Activated CD8-positive, alpha-beta T cell treated with anti-CD3 and anti-CD28 coated beads for 36 hours (primary cell): ENCODE results near the gene XBP1. TPM values are rescaled to one million over a fixed set of nuclear protein-coding genes. Genes with fewer than 3 reads are reported as not detected.
A peak's percentile ranks its signal among the peaks of the same experiment; 100 is the strongest.

Source experiments
- ATAC-seq: fragments of 200-7000 bp; cut with Tn5 transposase; one replicate; pipeline ENCODE4 v1.10.0; 2021; ENCODE audit warnings: mild to moderate bottlenecking, moderate library complexity
- CTCF ChIA-PET: fragments of 350-600 bp; sonication (Branson Sonifier 250); formaldehyde crosslinking; loops from one replicate; lab custom pipeline; 2021; ENCODE audit warnings: antibody characterized with exemption; lab: Charles Lee
- POLR2A ChIA-PET: fragments of 350-600 bp; sonication (Branson Sonifier 250); formaldehyde crosslinking; loops from one replicate; lab custom pipeline; 2021; ENCODE audit warnings: antibody characterized with exemption; lab: Charles Lee
- DNase-seq: peaks from one replicate; pipeline ENCODE4 v3.0.0-alpha.2; 2020
- H3K27ac Mint-ChIP-seq: one replicate; pipeline ENCODE4 v1.8.0; 2021; ENCODE audit warnings: mild to moderate bottlenecking, mixed read lengths
- H3K27me3 Mint-ChIP-seq: one replicate; pipeline ENCODE4 v1.8.0; 2021; ENCODE audit warnings: mixed read lengths
- H3K36me3 Mint-ChIP-seq: one replicate; pipeline ENCODE4 v1.8.0; 2021; ENCODE audit warnings: low read depth, mixed read lengths
- H3K4me1 Mint-ChIP-seq: one replicate; pipeline ENCODE4 v1.8.0; 2021; ENCODE audit warnings: low read depth, mixed read lengths
- H3K4me3 Mint-ChIP-seq: one replicate; pipeline ENCODE4 v1.8.0; 2021; ENCODE audit warnings: mild to moderate bottlenecking, moderate library complexity, mixed read lengths
- H3K9me3 Mint-ChIP-seq: one replicate; pipeline ENCODE4 v1.8.0; 2021; ENCODE audit warnings: mixed read lengths
- intact Hi-C: fragments of 100-400 bp; cut with micrococcal nuclease; formaldehyde crosslinking; loops from one replicate; pipeline ENCODE4 v1.10.0; 2022
- total RNA-seq, 2 experiments: library from RNA; stranded (reverse); gene quantifications; one replicate each; pipeline ENCODE4 v1.2.3, GENCODE V29; 2021
- TF ChIP-seq, protein P1 (sequence below): fragments of 200-600 bp; IDR thresholded peaks from one replicate; pipeline ENCODE4 v1.8.0; 2022; ENCODE audit warnings: antibody characterized with exemption, mild to moderate bottlenecking

Gene XBP1
- total RNA-seq, 2 experiments from 2014 or later, result 102 to 103 TPM

DNA sequence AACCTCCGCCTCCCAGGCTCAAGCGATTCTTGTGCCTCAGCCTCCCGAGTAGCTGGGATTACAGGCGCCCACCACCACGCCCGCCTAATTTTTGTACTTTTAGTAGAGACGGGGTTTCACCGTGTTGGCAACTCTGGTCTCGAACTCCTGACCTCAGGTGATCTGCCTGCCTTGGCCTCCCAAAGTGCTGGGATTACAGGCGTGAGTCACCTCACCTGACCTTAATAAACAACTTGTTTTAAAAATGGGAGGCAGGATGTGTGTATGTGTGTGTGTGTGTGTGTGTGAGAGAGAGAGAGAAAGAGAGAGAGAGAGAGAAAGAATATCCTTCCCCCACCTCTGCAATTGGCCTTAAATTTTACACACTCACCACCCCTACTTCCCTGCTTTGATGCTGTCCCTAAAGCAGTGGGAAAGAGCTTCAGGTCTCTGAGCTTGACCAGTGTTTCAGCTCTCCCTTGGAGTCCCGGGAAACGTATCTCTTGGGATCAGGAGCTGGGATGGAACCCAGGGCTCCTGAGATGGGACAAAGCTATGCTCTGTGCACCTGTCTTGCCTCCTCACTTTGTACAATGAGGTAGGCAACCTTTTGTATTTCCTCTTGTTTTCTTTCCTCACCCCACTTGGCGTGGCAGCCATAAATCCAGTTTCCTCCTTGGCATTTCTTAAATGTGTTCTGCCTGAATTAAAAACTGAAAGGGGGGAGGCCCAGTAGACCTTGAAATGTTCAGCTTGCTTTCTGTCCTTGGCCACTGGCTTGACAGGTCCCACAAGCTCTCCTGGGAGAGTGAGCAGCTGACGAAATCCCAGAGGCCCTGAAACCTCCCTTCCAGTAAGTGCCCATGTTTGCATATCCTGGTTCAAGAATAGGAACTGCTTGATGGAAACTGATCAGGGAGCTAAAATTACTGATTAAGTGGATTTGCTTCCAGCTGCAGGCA lies 17.8 kb upstream of the XBP1 start:
- Mint-ChIP-seq H3K27me3 (no peaks in the 10 kb centered on the region), H3K4me1 (peaks cover 62% of the 10 kb centered on the region), H3K9me3 (no peaks in the 10 kb centered on the region), H3K4me3 (no peak overlapping the region), H3K27ac (no peak overlapping the region), H3K36me3 (peaks cover 28% of the 10 kb centered on the region)
- intact Hi-C loops, result no loop called here
- DNase-seq, result no peak
- CTCF ChIA-PET, result interaction anchor here (0.8 to 5.2 kb wide), 6 partner anchors 11 to 46 kb away, joined by 3 to 33 read pairs (median 4); partner anchors contain the start of genes CCDC117 and XBP1
- POLR2A ChIA-PET, result interaction anchor here (0.7 to 2.2 kb wide), 6 partner anchors 10 to 33 kb away, joined by 3 to 11 read pairs (median 4); partner anchors contain the start of gene XBP1
- peak; percentile 27 for ATAC-seq
- TF ChIP-seq, protein P1, sequence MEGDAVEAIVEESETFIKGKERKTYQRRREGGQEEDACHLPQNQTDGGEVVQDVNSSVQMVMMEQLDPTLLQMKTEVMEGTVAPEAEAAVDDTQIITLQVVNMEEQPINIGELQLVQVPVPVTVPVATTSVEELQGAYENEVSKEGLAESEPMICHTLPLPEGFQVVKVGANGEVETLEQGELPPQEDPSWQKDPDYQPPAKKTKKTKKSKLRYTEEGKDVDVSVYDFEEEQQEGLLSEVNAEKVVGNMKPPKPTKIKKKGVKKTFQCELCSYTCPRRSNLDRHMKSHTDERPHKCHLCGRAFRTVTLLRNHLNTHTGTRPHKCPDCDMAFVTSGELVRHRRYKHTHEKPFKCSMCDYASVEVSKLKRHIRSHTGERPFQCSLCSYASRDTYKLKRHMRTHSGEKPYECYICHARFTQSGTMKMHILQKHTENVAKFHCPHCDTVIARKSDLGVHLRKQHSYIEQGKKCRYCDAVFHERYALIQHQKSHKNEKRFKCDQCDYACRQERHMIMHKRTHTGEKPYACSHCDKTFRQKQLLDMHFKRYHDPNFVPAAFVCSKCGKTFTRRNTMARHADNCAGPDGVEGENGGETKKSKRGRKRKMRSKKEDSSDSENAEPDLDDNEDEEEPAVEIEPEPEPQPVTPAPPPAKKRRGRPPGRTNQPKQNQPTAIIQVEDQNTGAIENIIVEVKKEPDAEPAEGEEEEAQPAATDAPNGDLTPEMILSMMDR, result no peak

DNA sequence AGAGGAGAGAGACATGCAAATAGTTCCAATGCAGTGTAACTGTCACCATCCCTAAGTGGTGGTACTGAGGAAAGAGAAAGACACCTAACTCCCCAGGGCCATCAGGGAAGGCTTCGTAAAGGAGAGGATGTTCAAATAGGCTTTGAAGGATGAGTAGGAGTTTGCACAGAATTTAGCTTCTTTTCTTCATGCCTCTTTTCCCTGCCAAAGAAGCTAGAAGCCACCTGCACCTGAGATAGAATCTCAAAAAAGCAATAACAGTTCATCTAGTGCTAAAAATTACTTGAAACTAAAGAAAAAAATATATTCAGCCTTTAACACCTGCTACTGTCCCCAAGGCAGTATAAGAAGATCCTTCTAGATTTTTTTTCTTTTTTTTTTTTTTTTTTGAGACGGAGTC lies 16.7 kb upstream of the XBP1 start:
- H3K9me3 Mint-ChIP-seq, result no peaks in the 10 kb centered on the region
- ChIA-PET CTCF (interaction anchor here (1.0 to 5.2 kb wide), 3 partner anchors 12 to 216 kb away, joined by 3 to 33 read pairs (median 4); no protein-coding TSS in a partner anchor), POLR2A (interaction anchor here (1.2 kb wide), 1 partner anchor 32 kb away, joined by 3 read pairs; no protein-coding TSS in a partner anchor)
- H3K27ac Mint-ChIP-seq, result no peak overlapping the region
- TF ChIP-seq, protein P1, result no peak
- DNase-seq (no peak), ATAC-seq (no peak)
- H3K4me1 Mint-ChIP-seq, result peaks cover 60% of the 10 kb centered on the region
- H3K27me3 Mint-ChIP-seq, result no peaks in the 10 kb centered on the region
- peaks cover 35% of the 10 kb centered on the region for H3K36me3 Mint-ChIP-seq
- intact Hi-C loops, result no loop called here
- no peak overlapping the region for H3K4me3 Mint-ChIP-seq

DNA sequence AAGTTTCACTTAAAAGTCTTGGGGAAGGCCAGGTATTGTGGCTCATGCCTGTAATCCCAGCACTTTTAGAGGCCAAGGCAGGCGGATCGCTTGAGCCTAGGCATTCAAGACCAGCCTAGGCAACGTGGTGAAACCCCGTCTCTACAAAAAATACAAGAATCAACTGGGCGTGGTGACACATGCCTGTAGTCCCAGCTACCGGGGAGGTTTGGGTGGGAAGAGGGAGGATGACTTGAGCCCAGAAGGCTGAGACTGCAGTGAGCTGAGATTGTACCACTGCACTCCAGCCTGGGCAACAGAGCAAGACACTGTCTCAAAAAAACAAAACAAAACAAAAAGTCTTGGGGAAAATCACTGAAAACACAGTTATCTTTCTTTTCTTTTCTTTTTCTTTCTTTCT lies 15.4 kb upstream of the XBP1 start:
- no peak for ATAC-seq
- Mint-ChIP-seq H3K9me3 (no peaks in the 10 kb centered on the region), H3K4me3 (no peak overlapping the region), H3K27ac (no peak overlapping the region), H3K27me3 (no peaks in the 10 kb centered on the region), H3K4me1 (peaks cover 64% of the 10 kb centered on the region), H3K36me3 (peaks cover 34% of the 10 kb centered on the region)
- TF ChIP-seq, protein P1, result no peak
- intact Hi-C loops, result no loop called here
- DNase-seq, result no peak
- CTCF ChIA-PET, result interaction anchor here (3.9 to 4.5 kb wide), 2 partner anchors 13 to 215 kb away, joined by 14 to 38 read pairs; no protein-coding TSS in a partner anchor
- POLR2A ChIA-PET, result interaction anchor here (1.1 kb wide), 1 partner anchor 16 kb away, joined by 4 read pairs; the partner anchor contains the start of gene XBP1

DNA sequence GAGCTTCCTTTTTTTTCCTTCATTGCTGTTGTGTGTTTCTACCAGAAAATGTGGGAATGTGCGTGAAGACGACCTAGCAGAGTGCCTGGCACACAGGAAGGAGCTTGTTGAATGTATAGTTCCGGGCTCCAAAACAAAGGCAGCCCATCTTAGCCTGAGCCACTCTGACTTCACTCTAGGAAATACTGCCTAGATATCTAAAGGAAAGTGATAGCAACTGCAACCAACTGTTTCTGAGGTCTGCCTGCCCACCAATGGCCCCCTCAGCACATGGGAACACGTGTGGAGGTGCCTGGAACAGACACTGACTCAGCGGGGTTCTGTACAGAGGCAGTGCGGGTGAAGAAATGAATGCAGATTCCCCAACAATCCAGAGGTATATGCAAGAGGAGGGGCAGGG lies 14.7 kb upstream of the XBP1 start:
- Mint-ChIP-seq H3K36me3 (peaks cover 36% of the 10 kb centered on the region), H3K4me1 (peaks cover 70% of the 10 kb centered on the region), H3K9me3 (no peaks in the 10 kb centered on the region), H3K4me3 (no peak overlapping the region), H3K27me3 (no peaks in the 10 kb centered on the region), H3K27ac (no peak overlapping the region)
- TF ChIP-seq, protein P1, result no peak
- ChIA-PET CTCF (interaction anchor here (3.9 to 4.5 kb wide), 2 partner anchors 13 to 214 kb away, joined by 14 to 38 read pairs; no protein-coding TSS in a partner anchor), POLR2A (interaction anchor here (0.6 to 1.1 kb wide), 2 partner anchors 15 to 19 kb away, joined by 3 read pairs; partner anchors contain the start of gene XBP1)
- ATAC-seq (no peak), DNase-seq (peak; percentile 30)
- intact Hi-C loops, result no loop called here
